HepG2 (cell line): ENCODE measurements around the gene SRC. TPM values are rescaled to one million over a fixed set of nuclear protein-coding genes. Genes with fewer than 3 reads are reported as not detected.
A peak's percentile ranks its signal among the peaks of the same experiment; 100 is the strongest.

ENCODE experiments used
- DMAP1 ChIP-seq: IDR thresholded peaks from 2 replicates; pipeline ENCODE4 v1.6.1; 2016
- GLMP ChIP-seq: sonication (generic); formaldehyde crosslinking; IDR thresholded peaks from 2 replicates; pipeline ENCODE4 v1.9.0; 2021; ENCODE audit warnings: missing genetic modification reagents, mild to moderate bottlenecking, borderline replicate concordance
- JUNB ChIP-seq: sonication (generic); formaldehyde crosslinking; IDR thresholded peaks from 2 replicates; pipeline ENCODE4 v1.8.0; 2022; ENCODE audit warnings: missing genetic modification reagents, mild to moderate bottlenecking, borderline replicate concordance
- MAZ ChIP-seq, 2 experiments: sonication (generic) in 1 of 2; formaldehyde crosslinking in 1 of 2; IDR thresholded peaks; 2 replicates each; pipeline versions ENCODE4 v1.5.0 to v1.6.1; 2012 to 2020; ENCODE audit warnings: low read depth in 2 of 2, mild to moderate bottlenecking in 2 of 2, borderline replicate concordance in 1 of 2, improper control_type of control experiment in 1 of 2, low read length in 1 of 2, missing genetic modification reagents in 1 of 2, moderate library complexity in 1 of 2
- MEIS2 ChIP-seq: sonication (generic); formaldehyde crosslinking; IDR thresholded peaks from 2 replicates; pipeline ENCODE4 v1.9.0; 2021; ENCODE audit warnings: mild to moderate bottlenecking, missing genetic modification reagents
- MXI1 ChIP-seq: IDR thresholded peaks from 3 replicates; pipeline ENCODE4 v1.6.1; 2012; ENCODE audit warnings: low read depth, low read length, inconsistent platforms, borderline replicate concordance
- PAXIP1 ChIP-seq: sonication (generic); formaldehyde crosslinking; conservative IDR thresholded peaks from 2 replicates; pipeline ENCODE4 v1.4.0; 2020; ENCODE audit warnings: mild to moderate bottlenecking, missing genetic modification reagents, moderate library complexity
- REXO4 ChIP-seq: sonication (generic); formaldehyde crosslinking; IDR thresholded peaks from 2 replicates; pipeline ENCODE4 v1.8.0; 2022; ENCODE audit warnings: missing genetic modification reagents, mild to moderate bottlenecking, borderline replicate concordance
- RFXAP ChIP-seq: sonication (generic); formaldehyde crosslinking; IDR thresholded peaks from 2 replicates; pipeline ENCODE4 v1.4.0; 2020; ENCODE audit warnings: missing genetic modification reagents, borderline replicate concordance
- TBX3 ChIP-seq: fragments of 450-650 bp; IDR thresholded peaks from 2 replicates; pipeline ENCODE4 v1.6.1; 2017; ENCODE audit warnings: antibody characterized with exemption, mild to moderate bottlenecking, inconsistent platforms, borderline replicate concordance
- ZFP82 ChIP-seq: sonication (generic); formaldehyde crosslinking; IDR thresholded peaks from 2 replicates; pipeline ENCODE4 v1.5.1; 2020; ENCODE audit warnings: mild to moderate bottlenecking, missing genetic modification reagents, borderline replicate concordance
- ZNF549 ChIP-seq: sonication (generic); formaldehyde crosslinking; IDR thresholded peaks from 2 replicates; pipeline ENCODE4 v1.5.0; 2020; ENCODE audit warnings: missing genetic modification reagents
- ZNF724P ChIP-seq: sonication (generic); formaldehyde crosslinking; IDR thresholded peaks from 2 replicates; pipeline ENCODE4 v1.8.0; 2022; ENCODE audit warnings: missing genetic modification reagents, borderline replicate concordance
- ZNF788 ChIP-seq: sonication (generic); formaldehyde crosslinking; IDR thresholded peaks from 2 replicates; pipeline ENCODE4 v1.5.0; 2020; ENCODE audit warnings: mild to moderate bottlenecking, missing genetic modification reagents, borderline replicate concordance
- polyA plus RNA-seq, 8 experiments: library from polyadenylated mRNA; depleted of rRNA in 3 of 8; stranded (reverse) in 7 of 8; unstranded in 1 of 8; fragments of >200 nt; fragmentation: Illumina TruSeq in 4 of 8; extraction: Trizol in 4 of 8; gene quantifications; 2 replicates each; pipeline versions ENCODE4 v1.2.1 to v1.2.3, GENCODE V29; 2011 to 2016; ENCODE audit warnings: low read depth in 4 of 8, missing spikeins in 1 of 8, mixed read lengths in 1 of 8; ENCODE audit not compliant: insufficient read depth in 1 of 8
- total RNA-seq, 5 experiments: library from RNA; depleted of rRNA; stranded (reverse); fragments of >200 nt; fragmentation: Illumina TruSeq; extraction: Trizol; gene quantifications; 2 replicates each; pipeline ENCODE4 v1.2.3, GENCODE V29; 2016; ENCODE audit warnings: low read depth in 1 of 5
- TF ChIP-seq, protein P1 (sequence below), 2 experiments: sonication (generic) in 1 of 2; formaldehyde crosslinking in 1 of 2; IDR thresholded peaks; 2 replicates each; pipeline versions ENCODE4 v1.4.0 to v1.6.1; 2018 to 2020; ENCODE audit warnings: missing genetic modification reagents in 2 of 2, borderline replicate concordance in 1 of 2, low read depth in 1 of 2, mild to moderate bottlenecking in 1 of 2, missing biosample characterization in 1 of 2
- TF ChIP-seq, protein P2 (sequence below): sonication (generic); formaldehyde crosslinking; IDR thresholded peaks from 2 replicates; pipeline ENCODE4 v1.4.0; 2020; ENCODE audit warnings: mild to moderate bottlenecking, low read depth, missing genetic modification reagents
- TF ChIP-seq, protein P3 (sequence below): sonication (generic); formaldehyde crosslinking; conservative IDR thresholded peaks from 2 replicates; pipeline ENCODE4 v1.8.1; 2023; ENCODE audit warnings: missing genetic modification reagents

Gene SRC
- total and polyA plus RNA-seq, 2 of the 13 experiments (the other 11 are each of a cell fraction or from before 2014, with no cell fraction given): 54.7 to 192 TPM

- no peak for TF ChIP-seq JUNB (CRISPR knock-in tag)
- TF ChIP-seq ZNF788: peak; percentile 79; the same call in 1 of the 2 replicates
- TF ChIP-seq ZNF724P (CRISPR knock-in tag): peak; percentile 96
- no peak for TF ChIP-seq MAZ (IDR thresholded peaks at IDR 0.05; ENCODE audit: borderline replicate concordance, low read depth, low read length)
- TF ChIP-seq MAZ (CRISPR knock-in tag; IDR thresholded peaks at IDR 0.05; ENCODE audit: low read depth): peak; percentile 71
- TF ChIP-seq, protein P1, sequence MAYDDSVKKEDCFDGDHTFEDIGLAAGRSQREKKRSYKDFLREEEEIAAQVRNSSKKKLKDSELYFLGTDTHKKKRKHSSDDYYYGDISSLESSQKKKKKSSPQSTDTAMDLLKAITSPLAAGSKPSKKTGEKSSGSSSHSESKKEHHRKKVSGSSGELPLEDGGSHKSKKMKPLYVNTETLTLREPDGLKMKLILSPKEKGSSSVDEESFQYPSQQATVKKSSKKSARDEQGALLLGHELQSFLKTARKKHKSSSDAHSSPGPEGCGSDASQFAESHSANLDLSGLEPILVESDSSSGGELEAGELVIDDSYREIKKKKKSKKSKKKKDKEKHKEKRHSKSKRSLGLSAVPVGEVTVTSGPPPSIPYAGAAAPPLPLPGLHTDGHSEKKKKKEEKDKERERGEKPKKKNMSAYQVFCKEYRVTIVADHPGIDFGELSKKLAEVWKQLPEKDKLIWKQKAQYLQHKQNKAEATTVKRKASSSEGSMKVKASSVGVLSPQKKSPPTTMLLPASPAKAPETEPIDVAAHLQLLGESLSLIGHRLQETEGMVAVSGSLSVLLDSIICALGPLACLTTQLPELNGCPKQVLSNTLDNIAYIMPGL (CRISPR knock-in tag; IDR thresholded peaks at IDR 0.05; ENCODE audit: borderline replicate concordance in 1 of 2, low read depth in 1 of 2): peak; percentile 55 to 80; a peak in 2 of 4 replicates
- TF ChIP-seq REXO4 (CRISPR knock-in tag): no peak
- no peak for TF ChIP-seq ZFP82
- TF ChIP-seq RFXAP: 0 out of 2 replicates have a peak, but pooled peaks have one; percentile 28
- TF ChIP-seq GLMP (CRISPR knock-in tag): no peak
- TF ChIP-seq, protein P2, sequence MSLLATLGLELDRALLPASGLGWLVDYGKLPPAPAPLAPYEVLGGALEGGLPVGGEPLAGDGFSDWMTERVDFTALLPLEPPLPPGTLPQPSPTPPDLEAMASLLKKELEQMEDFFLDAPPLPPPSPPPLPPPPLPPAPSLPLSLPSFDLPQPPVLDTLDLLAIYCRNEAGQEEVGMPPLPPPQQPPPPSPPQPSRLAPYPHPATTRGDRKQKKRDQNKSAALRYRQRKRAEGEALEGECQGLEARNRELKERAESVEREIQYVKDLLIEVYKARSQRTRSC (CRISPR knock-in tag): 0 out of 2 replicates have a peak, but pooled peaks have one; percentile 64
- peak; percentile 48 for TF ChIP-seq DMAP1 (CRISPR knock-in tag)
- TF ChIP-seq TBX3: no peak
- no peak for TF ChIP-seq MXI1
- TF ChIP-seq PAXIP1: peak; percentile 87
- peak; percentile 30; the same call in 1 of the 2 replicates for TF ChIP-seq MEIS2 (CRISPR knock-in tag)
- TF ChIP-seq, protein P3, sequence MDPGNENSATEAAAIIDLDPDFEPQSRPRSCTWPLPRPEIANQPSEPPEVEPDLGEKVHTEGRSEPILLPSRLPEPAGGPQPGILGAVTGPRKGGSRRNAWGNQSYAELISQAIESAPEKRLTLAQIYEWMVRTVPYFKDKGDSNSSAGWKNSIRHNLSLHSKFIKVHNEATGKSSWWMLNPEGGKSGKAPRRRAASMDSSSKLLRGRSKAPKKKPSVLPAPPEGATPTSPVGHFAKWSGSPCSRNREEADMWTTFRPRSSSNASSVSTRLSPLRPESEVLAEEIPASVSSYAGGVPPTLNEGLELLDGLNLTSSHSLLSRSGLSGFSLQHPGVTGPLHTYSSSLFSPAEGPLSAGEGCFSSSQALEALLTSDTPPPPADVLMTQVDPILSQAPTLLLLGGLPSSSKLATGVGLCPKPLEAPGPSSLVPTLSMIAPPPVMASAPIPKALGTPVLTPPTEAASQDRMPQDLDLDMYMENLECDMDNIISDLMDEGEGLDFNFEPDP (CRISPR knock-in tag): no peak
- no peak for TF ChIP-seq ZNF549
Measured at GRCh38 chr20:37344506-37345338, 1.2 kb upstream of the SRC start (continued).
